ENCODE measurements around the gene TSSK2.
"Not testable (repeated sequence)": the region's sequence is repeated elsewhere in the genome, so short reads cannot be mapped to it uniquely, and the experiment has no call there.

Gene TSSK2

GRCh38 chr22:19143212-19143611 is 12.1 kb downstream of the TSSK2 start:
- no peak for DNase-seq (ENCODE audit: low read depth in 3 of 3)

GRCh38 chr22:19143967-19144400 is 12.9 kb downstream of the TSSK2 start:
- no peak for DNase-seq (ENCODE audit: low read depth in 3 of 3)

- DNase-seq (ENCODE audit: low read depth in 3 of 3), result no peak
These were observed 15.3 kb downstream of the TSSK2 start for GRCh38 chr22:19146215-19146968.

- no peak for DNase-seq (ENCODE audit: low read depth in 3 of 3)
These were observed 16.2 kb downstream of the TSSK2 start for GRCh38 chr22:19147195-19147780.

GRCh38 chr22:19148417-19149046 is 17.4 kb downstream of the TSSK2 start:
- DNase-seq (ENCODE audit: low read depth in 3 of 3), result no peak

GRCh38 chr22:19149047-19149883 is 18.2 kb downstream of the TSSK2 start:
- DNase-seq (ENCODE audit: low read depth in 3 of 3), result no peak

GRCh38 chr22:19149991-19150390 is 18.9 kb downstream of the TSSK2 start, which contains the start of gene GSC2:
GSC2 (minus strand) TSS chr22:19150292; CDS start chr22:19150283, 9 bp downstream.
- DNase-seq (ENCODE audit: low read depth in 3 of 3), result no peak

GRCh38 chr22:19150482-19151328 is 19.6 kb downstream of the TSSK2 start:
- DNase-seq (ENCODE audit: low read depth in 3 of 3), result no peak

GRCh38 chr22:19151329-19152191 is 20.5 kb downstream of the TSSK2 start:
- no peak for DNase-seq (ENCODE audit: low read depth in 3 of 3)

GRCh38 chr22:19152942-19153883 is 22.1 kb downstream of the TSSK2 start:
- DNase-seq (ENCODE audit: low read depth in 3 of 3), result no peak

GRCh38 chr22:19156109-19156508 is 25.0 kb downstream of the TSSK2 start:
- DNase-seq (ENCODE audit: low read depth in 3 of 3), result not testable (repeated sequence)

GRCh38 chr22:19158649-19159048 is 27.5 kb downstream of the TSSK2 start:
- not testable (repeated sequence) for DNase-seq (ENCODE audit: low read depth in 3 of 3)

GRCh38 chr22:19164425-19164824 is 33.3 kb downstream of the TSSK2 start:
- no peak for DNase-seq (ENCODE audit: low read depth in 3 of 3)

- DNase-seq (ENCODE audit: low read depth in 3 of 3), result no peak
These were observed 35.3 kb downstream of the TSSK2 start for GRCh38 chr22:19166421-19166820.

- no peak for DNase-seq (ENCODE audit: low read depth in 3 of 3)
These were observed 36.2 kb downstream of the TSSK2 start for GRCh38 chr22:19167106-19167869.

- no peak for DNase-seq (ENCODE audit: low read depth in 3 of 3)
These were observed 37.2 kb downstream of the TSSK2 start for GRCh38 chr22:19168088-19168890.
